K562 (cell line): ENCODE results near the gene VPS13D. TPM values are rescaled to one million over a fixed set of nuclear protein-coding genes. Genes with fewer than 3 reads are reported as not detected.

Source experiments
- ADNP ChIP-seq: fragments of 200-800 bp; sonication (Bioruptor generic); IDR thresholded peaks from 2 replicates; pipeline ENCODE4 v1.6.1; 2016; ENCODE audit warnings: missing genetic modification characterization, missing compliant biosample characterization
- CBX1 ChIP-seq: sonication (generic); IDR thresholded peaks from 2 replicates; pipeline ENCODE4 v1.6.1; 2016; ENCODE audit warnings: antibody characterized with exemption, low read depth, mild to moderate bottlenecking
- CHCHD3 ChIP-seq: fragments of 250-450 bp; sonication (Bioruptor Pico); IDR thresholded peaks from 2 replicates; pipeline ENCODE4 v2.1.2; 2022; ENCODE audit warnings: mild to moderate bottlenecking
- GATAD2B ChIP-seq: fragments of 450-650 bp; IDR thresholded peaks from 2 replicates; pipeline ENCODE4 v1.6.1; 2017; ENCODE audit warnings: mild to moderate bottlenecking, borderline replicate concordance
- SRSF1 ChIP-seq: fragments of 200-400 bp; formaldehyde crosslinking; IDR thresholded peaks from 2 replicates; pipeline ENCODE4 v1.6.1; 2017; ENCODE audit warnings: mild to moderate bottlenecking, low read depth, low read length, moderate library complexity
- TFAM ChIP-seq: fragments of 250-450 bp; sonication (Bioruptor Pico); conservative IDR thresholded peaks from 2 replicates; pipeline ENCODE4 v1.5.0; 2021; ENCODE audit warnings: mild to moderate bottlenecking, moderate library complexity
- ZNF57 ChIP-seq: fragments of 450-650 bp; formaldehyde crosslinking; IDR thresholded peaks from 2 replicates; pipeline ENCODE4 v1.4.0; 2020; ENCODE audit warnings: mild to moderate bottlenecking, moderate library complexity
- polyA plus RNA-seq, 8 experiments: library from polyadenylated mRNA; depleted of rRNA in 4 of 8; stranded (reverse) in 5 of 8; unstranded in 3 of 8; fragments of >200 nt; fragmentation: Nextera tagmentation in 2 of 8; fragmentation: Illumina TruSeq in 1 of 8; extraction: Ambion mirVana in 2 of 8; extraction: Trizol in 1 of 8; gene quantifications; 2 replicates each; pipeline versions ENCODE4 v1.2.1 to v1.2.3, GENCODE V29; 2011 to 2014; ENCODE audit warnings: inconsistent platforms in 1 of 8, missing spikeins in 1 of 8
- total RNA-seq, 7 experiments: library from RNA; depleted of rRNA in 6 of 7; stranded (reverse); fragments of >200 nt in 6 of 7; fragmentation: Illumina TruSeq in 2 of 7; extraction: Trizol in 2 of 7; gene quantifications; 2 replicates each; pipeline versions ENCODE4 v1.2.1 to v1.2.3, GENCODE V29; 2011 to 2021; ENCODE audit warnings: low replicate concordance in 1 of 7
- TF ChIP-seq, protein P1 (sequence below): fragments of 150-350 bp; IDR thresholded peaks from 2 replicates; pipeline ENCODE4 v1.6.1; 2014; ENCODE audit warnings: low read depth, mild to moderate bottlenecking, low read length, borderline replicate concordance
- TF ChIP-seq, protein P2 (sequence below): fragments of 250-450 bp; sonication (Bioruptor Pico); IDR thresholded peaks from 2 replicates; pipeline ENCODE4 v1.5.0; 2020; ENCODE audit warnings: mild to moderate bottlenecking, borderline replicate concordance

VPS13D gene
- total and polyA plus RNA-seq, 9 of the 15 experiments (the other 6 are each of a cell fraction or from before 2014, with no cell fraction given): 6.1 to 51.5 (median 38.5) TPM

DNA sequence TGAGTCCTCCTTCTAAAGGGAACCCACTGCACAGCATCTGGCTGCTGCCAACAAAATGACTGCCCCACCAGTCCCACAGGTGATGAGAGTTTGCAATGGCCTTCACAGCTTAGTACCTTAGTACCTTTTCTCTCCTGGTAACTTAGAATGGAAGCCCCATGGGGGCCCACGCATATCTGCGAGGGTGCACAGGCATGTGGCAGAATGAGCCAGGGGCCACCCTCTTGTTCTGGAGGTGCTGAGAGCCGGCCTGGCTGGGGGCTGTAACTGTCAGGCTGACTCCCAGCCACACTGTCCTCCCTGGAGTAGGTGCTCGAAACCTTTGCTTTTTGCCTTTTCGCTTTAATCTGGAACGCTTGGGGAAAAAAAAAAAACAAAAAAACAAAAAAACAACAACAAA lies 203.1 kb downstream of the VPS13D start (continued):
- TF ChIP-seq, protein P1, sequence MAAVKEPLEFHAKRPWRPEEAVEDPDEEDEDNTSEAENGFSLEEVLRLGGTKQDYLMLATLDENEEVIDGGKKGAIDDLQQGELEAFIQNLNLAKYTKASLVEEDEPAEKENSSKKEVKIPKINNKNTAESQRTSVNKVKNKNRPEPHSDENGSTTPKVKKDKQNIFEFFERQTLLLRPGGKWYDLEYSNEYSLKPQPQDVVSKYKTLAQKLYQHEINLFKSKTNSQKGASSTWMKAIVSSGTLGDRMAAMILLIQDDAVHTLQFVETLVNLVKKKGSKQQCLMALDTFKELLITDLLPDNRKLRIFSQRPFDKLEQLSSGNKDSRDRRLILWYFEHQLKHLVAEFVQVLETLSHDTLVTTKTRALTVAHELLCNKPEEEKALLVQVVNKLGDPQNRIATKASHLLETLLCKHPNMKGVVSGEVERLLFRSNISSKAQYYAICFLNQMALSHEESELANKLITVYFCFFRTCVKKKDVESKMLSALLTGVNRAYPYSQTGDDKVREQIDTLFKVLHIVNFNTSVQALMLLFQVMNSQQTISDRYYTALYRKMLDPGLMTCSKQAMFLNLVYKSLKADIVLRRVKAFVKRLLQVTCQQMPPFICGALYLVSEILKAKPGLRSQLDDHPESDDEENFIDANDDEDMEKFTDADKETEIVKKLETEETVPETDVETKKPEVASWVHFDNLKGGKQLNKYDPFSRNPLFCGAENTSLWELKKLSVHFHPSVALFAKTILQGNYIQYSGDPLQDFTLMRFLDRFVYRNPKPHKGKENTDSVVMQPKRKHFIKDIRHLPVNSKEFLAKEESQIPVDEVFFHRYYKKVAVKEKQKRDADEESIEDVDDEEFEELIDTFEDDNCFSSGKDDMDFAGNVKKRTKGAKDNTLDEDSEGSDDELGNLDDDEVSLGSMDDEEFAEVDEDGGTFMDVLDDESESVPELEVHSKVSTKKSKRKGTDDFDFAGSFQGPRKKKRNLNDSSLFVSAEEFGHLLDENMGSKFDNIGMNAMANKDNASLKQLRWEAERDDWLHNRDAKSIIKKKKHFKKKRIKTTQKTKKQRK: no peak
- TF ChIP-seq ZNF57 (CRISPR knock-in tag) (no peak), ADNP (tag) (no peak), SRSF1 (no peak), CBX1 (0 out of 2 replicates have a peak, but pooled peaks have one; percentile 16), CHCHD3 (no peak), GATAD2B (no peak), TFAM (CRISPR knock-in tag) (no peak)
- TF ChIP-seq, protein P2, sequence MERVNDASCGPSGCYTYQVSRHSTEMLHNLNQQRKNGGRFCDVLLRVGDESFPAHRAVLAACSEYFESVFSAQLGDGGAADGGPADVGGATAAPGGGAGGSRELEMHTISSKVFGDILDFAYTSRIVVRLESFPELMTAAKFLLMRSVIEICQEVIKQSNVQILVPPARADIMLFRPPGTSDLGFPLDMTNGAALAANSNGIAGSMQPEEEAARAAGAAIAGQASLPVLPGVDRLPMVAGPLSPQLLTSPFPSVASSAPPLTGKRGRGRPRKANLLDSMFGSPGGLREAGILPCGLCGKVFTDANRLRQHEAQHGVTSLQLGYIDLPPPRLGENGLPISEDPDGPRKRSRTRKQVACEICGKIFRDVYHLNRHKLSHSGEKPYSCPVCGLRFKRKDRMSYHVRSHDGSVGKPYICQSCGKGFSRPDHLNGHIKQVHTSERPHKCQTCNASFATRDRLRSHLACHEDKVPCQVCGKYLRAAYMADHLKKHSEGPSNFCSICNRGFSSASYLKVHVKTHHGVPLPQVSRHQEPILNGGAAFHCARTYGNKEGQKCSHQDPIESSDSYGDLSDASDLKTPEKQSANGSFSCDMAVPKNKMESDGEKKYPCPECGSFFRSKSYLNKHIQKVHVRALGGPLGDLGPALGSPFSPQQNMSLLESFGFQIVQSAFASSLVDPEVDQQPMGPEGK (CRISPR knock-in tag): no peak
